Activated B cell treated with CpG ODN at 0.5 μM for 24 hours (primary cell): ENCODE data around the gene MAPKAPK3. TPM values are rescaled to one million over a fixed set of nuclear protein-coding genes. Genes with fewer than 3 reads are reported as not detected.

Experiments
- ATAC-seq: fragments of 200-7000 bp; cut with Tn5 transposase; one replicate; pipeline ENCODE4 v1.10.0; 2021; ENCODE audit warnings: low read depth, mild to moderate bottlenecking, moderate library complexity
- CTCF ChIA-PET: fragments of 350-600 bp; sonication (Branson Sonifier 250); formaldehyde crosslinking; loops from one replicate; lab custom pipeline; 2021; ENCODE audit warnings: antibody characterized with exemption; lab: Charles Lee
- POLR2A ChIA-PET: fragments of 350-600 bp; sonication (Branson Sonifier 250); formaldehyde crosslinking; loops from one replicate; lab custom pipeline; 2021; ENCODE audit warnings: antibody characterized with exemption; lab: Charles Lee
- DNase-seq: peaks from one replicate; pipeline ENCODE4 v3.0.0; 2022
- H3K27ac Mint-ChIP-seq: one replicate; pipeline ENCODE4 v1.8.0; 2020; ENCODE audit warnings: mixed read lengths
- H3K27me3 Mint-ChIP-seq: one replicate; pipeline ENCODE4 v1.8.0; 2021; ENCODE audit warnings: mixed read lengths
- H3K36me3 Mint-ChIP-seq: one replicate; pipeline ENCODE4 v1.8.0; 2021; ENCODE audit warnings: low read depth, mixed read lengths
- H3K4me1 Mint-ChIP-seq: one replicate; pipeline ENCODE4 v1.8.0; 2021; ENCODE audit warnings: mixed read lengths
- H3K4me3 Mint-ChIP-seq: one replicate; pipeline ENCODE4 v1.8.0; 2020; ENCODE audit warnings: mild to moderate bottlenecking, mixed read lengths
- H3K9me3 Mint-ChIP-seq: one replicate; pipeline ENCODE4 v1.8.0; 2020; ENCODE audit warnings: mixed read lengths
- CTCF ChIP-seq: fragments of 200-600 bp; IDR thresholded peaks from one replicate; pipeline ENCODE4 v1.8.0; 2022; ENCODE audit warnings: antibody characterized with exemption, mild to moderate bottlenecking
- intact Hi-C: fragments of 100-400 bp; cut with micrococcal nuclease; formaldehyde crosslinking; loops from one replicate; pipeline ENCODE4 v1.15.1; 2024
- total RNA-seq: library from RNA; stranded (reverse); gene quantifications from 2 replicates; pipeline ENCODE4 v1.2.3, GENCODE V29; 2022

The MAPKAPK3 gene
- total RNA-seq, 1 donor from 2014 or later, result 18.2 TPM

GRCh38 chr3:50588759-50589433 is 28.1 kb upstream of the MAPKAPK3 start:
- Mint-ChIP-seq H3K9me3 (no peaks in the 10 kb centered on the region), H3K4me1 (peaks cover 34% of the 10 kb centered on the region), H3K27me3 (no peaks in the 10 kb centered on the region), H3K36me3 (peaks cover 4% of the 10 kb centered on the region), H3K4me3 (no peak overlapping the region), H3K27ac (peak overlapping the region; percentile 63)
- ATAC-seq, result no peak
- intact Hi-C loops, result no loop called here
- ChIA-PET CTCF (interaction anchor here (4.9 to 5.2 kb wide), 2 partner anchors 18 to 21 kb away, joined by 41 to 60 read pairs; partner anchors contain the start of genes CISH and HEMK1), POLR2A (interaction anchor here (0.9 to 7.3 kb wide), 8 partner anchors 9 to 28 kb away, joined by 3 to 82 read pairs (median 14); partner anchors contain the start of genes C3orf18, CISH, HEMK1 and MAPKAPK3)
- DNase-seq, result no peak
- no peak for TF ChIP-seq CTCF

DNA sequence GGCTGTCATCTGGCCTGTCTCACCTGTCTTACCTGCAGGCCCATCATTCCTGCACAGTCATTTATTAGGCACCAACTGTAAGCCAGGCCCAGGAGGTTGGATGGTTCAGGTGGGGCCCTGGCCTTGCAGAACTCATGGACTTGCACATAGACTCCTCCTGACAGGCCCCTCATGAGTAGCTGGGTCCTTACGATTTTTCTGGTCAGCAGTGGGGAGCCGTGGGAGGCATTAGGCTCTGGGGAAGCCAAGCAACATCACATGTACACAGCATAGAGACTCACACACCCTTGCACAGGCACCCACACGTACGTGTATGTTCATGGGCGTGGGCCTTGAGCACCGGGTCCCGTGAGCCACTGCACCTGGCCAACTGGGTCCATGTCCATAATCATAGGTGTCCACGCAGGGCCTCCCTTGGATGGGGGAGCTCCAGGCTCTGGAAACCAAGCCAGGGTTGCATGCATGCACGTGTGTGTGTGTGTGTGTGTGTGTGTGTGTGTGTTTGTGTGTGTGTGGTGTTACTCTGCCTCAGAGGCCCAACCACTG is 25.7 kb upstream of the MAPKAPK3 start:
- ChIA-PET POLR2A (interaction anchor here (0.6 to 7.3 kb wide), 13 partner anchors 10 to 1388 kb away, joined by 3 to 82 read pairs (median 12); partner anchors contain the start of genes C3orf18, CISH, HEMK1 and MAPKAPK3), CTCF (interaction anchor here (1.0 to 5.2 kb wide), 7 partner anchors 10 to 61 kb away, joined by 3 to 60 read pairs (median 9); partner anchors contain the start of genes C3orf18, CISH and HEMK1)
- no peaks in the 10 kb centered on the region for H3K36me3 Mint-ChIP-seq
- H3K27ac Mint-ChIP-seq, result peak overlapping the region; percentile 97
- DNase-seq, result no peak
- intact Hi-C loops, result loop anchor here (1.0 to 2.0 kb wide), 4 partner anchors 10 to 23 kb away; partner anchors contain the start of gene CISH
- no peaks in the 10 kb centered on the region for H3K9me3 Mint-ChIP-seq
- peaks cover 34% of the 10 kb centered on the region for H3K4me1 Mint-ChIP-seq
- no peaks in the 10 kb centered on the region for H3K27me3 Mint-ChIP-seq
- ATAC-seq, result no peak
- no peak for TF ChIP-seq CTCF
- H3K4me3 Mint-ChIP-seq, result peak overlapping the region; percentile 78

DNA sequence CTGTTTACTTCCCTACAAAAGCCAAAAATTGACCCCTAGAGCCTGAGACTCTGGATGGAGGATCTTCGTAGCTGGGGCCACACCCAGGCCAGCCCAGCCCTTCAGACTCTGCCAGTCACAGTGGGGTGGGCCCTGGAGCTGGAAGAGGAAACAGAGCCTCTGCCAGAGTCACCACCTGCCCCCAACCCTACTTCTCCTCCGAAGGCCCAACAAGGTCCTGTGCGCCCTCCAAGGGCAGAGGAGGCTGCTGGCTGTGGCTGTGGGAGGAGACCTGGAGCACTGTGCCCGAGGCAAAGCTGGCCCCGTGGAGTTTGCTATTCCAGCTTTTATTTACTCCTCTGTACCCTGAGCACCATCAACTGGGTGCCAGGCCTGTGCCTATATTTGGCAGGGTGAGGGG is 24.4 kb upstream of the MAPKAPK3 start:
- peak overlapping the region; percentile 50 for H3K27ac Mint-ChIP-seq
- no peak for DNase-seq
- no peak for TF ChIP-seq CTCF
- H3K36me3 Mint-ChIP-seq, result no peaks in the 10 kb centered on the region
- ChIA-PET CTCF (interaction anchor here (3.1 to 5.2 kb wide), 3 partner anchors 17 to 22 kb away, joined by 41 to 60 read pairs (median 57); partner anchors contain the start of genes CISH and HEMK1), POLR2A (interaction anchor here (1.2 to 7.3 kb wide), 3 partner anchors 9 to 23 kb away, joined by 5 to 82 read pairs (median 52); partner anchors contain the start of genes CISH and HEMK1)
- no peaks in the 10 kb centered on the region for H3K27me3 Mint-ChIP-seq
- no peaks in the 10 kb centered on the region for H3K9me3 Mint-ChIP-seq
- H3K4me1 Mint-ChIP-seq, result peaks cover 34% of the 10 kb centered on the region
- H3K4me3 Mint-ChIP-seq, result no peak overlapping the region
- intact Hi-C loops, result no loop called here
- no peak for ATAC-seq

GRCh38 chr3:50594253-50594785 is 22.6 kb upstream of the MAPKAPK3 start:
- Mint-ChIP-seq H3K27me3 (no peaks in the 10 kb centered on the region), H3K36me3 (no peaks in the 10 kb centered on the region), H3K4me1 (peaks cover 22% of the 10 kb centered on the region), H3K27ac (no peak overlapping the region), H3K9me3 (no peaks in the 10 kb centered on the region), H3K4me3 (no peak overlapping the region)
- DNase-seq (no peak), ATAC-seq (no peak)
- ChIA-PET CTCF (interaction anchor here (0.9 to 1.5 kb wide), 2 partner anchors 17 to 19 kb away, joined by 3 to 4 read pairs; partner anchors contain the start of gene CISH), POLR2A (interaction anchor here (1.1 kb wide), 1 partner anchor 27 kb away, joined by 3 read pairs; the partner anchor contains the start of gene C3orf18)
- intact Hi-C loops, result no loop called here
- no peak for TF ChIP-seq CTCF
